WERI-Rb-1 (cell line): Measurements from ENCODE around the gene ZNF500.

ENCODE experiments used
- DNase-seq: peaks from one replicate; pipeline ENCODE4 v3.0.0-alpha.2; 2020
- H3K27ac ChIP-seq: fragments of 250-450 bp; sonication (Bioruptor Pico); 2 replicates; pipeline ENCODE4 v1.5.1; 2020; ENCODE audit warnings: mild to moderate bottlenecking, moderate library complexity
- H3K27me3 ChIP-seq: fragments of 250-450 bp; sonication (Bioruptor Pico); 2 replicates; pipeline ENCODE4 v1.5.1; 2021; ENCODE audit warnings: mild to moderate bottlenecking, low read depth, moderate library complexity; ENCODE audit not compliant: insufficient read depth, severe bottlenecking
- H3K36me3 ChIP-seq: fragments of 250-450 bp; sonication (Bioruptor Pico); 2 replicates; pipeline ENCODE4 v1.5.1; 2020; ENCODE audit warnings: mild to moderate bottlenecking, moderate library complexity
- H3K4me3 ChIP-seq: 2 replicates; pipeline ENCODE4 v1.5.1; 2011; ENCODE audit warnings: low read depth, mild to moderate bottlenecking, control low read depth, low read length
- H3K9me3 ChIP-seq: fragments of 250-450 bp; sonication (Bioruptor Pico); 2 replicates; pipeline ENCODE4 v1.5.1; 2021; ENCODE audit warnings: mild to moderate bottlenecking, moderate library complexity; ENCODE audit not compliant: severe bottlenecking
- CTCF ChIP-seq: IDR thresholded peaks from 2 replicates; pipeline ENCODE4 v1.5.1; 2011; ENCODE audit warnings: low read depth, mild to moderate bottlenecking, control low read depth, inconsistent platforms, low read length

The ZNF500 gene

GRCh38 chr16:4699046-4699556, 67.9 kb downstream of the ZNF500 start:
- no peaks in the 10 kb centered on the region for H3K27me3 ChIP-seq
- no peak overlapping the region for H3K27ac ChIP-seq
- no peak for DNase-seq
- no peak overlapping the region for H3K4me3 ChIP-seq
- no peak for TF ChIP-seq CTCF
- no peaks in the 10 kb centered on the region for H3K9me3 ChIP-seq
- H3K36me3 ChIP-seq: peaks cover 85% of the 10 kb centered on the region

- TF ChIP-seq CTCF: no peak
- peaks cover 84% of the 10 kb centered on the region for H3K36me3 ChIP-seq
- no peak overlapping the region for H3K27ac ChIP-seq
- no peaks in the 10 kb centered on the region for H3K9me3 ChIP-seq
- H3K4me3 ChIP-seq: no peak overlapping the region
- DNase-seq: no peak
- H3K27me3 ChIP-seq: no peaks in the 10 kb centered on the region
Observed at GRCh38 chr16:4698321-4699045, 68.5 kb downstream of the ZNF500 start.
